ENCODE data around the gene RELN. TPM values are rescaled to one million over a fixed set of nuclear protein-coding genes. Genes with fewer than 3 reads are reported as not detected.

The RELN gene
- total RNA-seq, 1 experiment from 2014 or later: 0.10 TPM

DNA sequence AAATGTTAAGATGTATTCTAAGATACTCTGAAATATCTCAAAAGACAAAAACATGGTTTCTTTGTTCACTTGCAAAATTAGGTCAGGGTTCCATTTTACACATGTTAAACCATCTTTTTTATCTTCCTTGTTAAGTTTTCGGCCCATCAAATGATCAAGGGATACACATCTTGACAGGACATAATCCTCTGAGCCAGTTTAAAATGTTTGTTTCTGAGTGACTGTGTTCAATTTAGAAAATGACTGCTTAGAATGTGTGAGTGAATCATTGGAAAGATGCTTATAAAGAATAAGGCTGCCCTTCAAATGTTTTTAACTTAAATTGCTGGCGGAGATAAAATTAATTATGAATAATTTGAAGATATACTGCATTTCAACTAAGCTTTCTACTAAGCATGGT is 447.5 kb downstream of the RELN start:
- ChIA-PET CTCF (no interaction called here), POLR2A (no interaction called here)
- no peaks in the 10 kb centered on the region for H3K4me1 ChIP-seq (ENCODE audit: control insufficient read depth, insufficient read depth, low read length)
- H3K4me3 ChIP-seq (ENCODE audit: low read depth in 2 of 2, low read length in 2 of 2): no peak overlapping the region
- ATAC-seq (no peak), DNase-seq (ENCODE audit: low read depth, low spot score) (no peak)
- H3K36me3 ChIP-seq (ENCODE audit: control insufficient read depth, insufficient read depth, low read length): no peaks in the 10 kb centered on the region
- BruUV-seq (replicated peaks): no TSS peak
- no peak overlapping the region for H3K27ac ChIP-seq (ENCODE audit: low read length)
- H3K9me3 ChIP-seq (ENCODE audit: control insufficient read depth, insufficient read depth, low read depth, low read length): no peaks in the 10 kb centered on the region
- intact Hi-C loops (cut with micrococcal nuclease; ENCODE audit: unreplicated experiment) (no loop called here), in situ Hi-C loops (cut with HindIII; ENCODE audit: low pct_unique_long_range_greater_than_20kb, low sequenced_read_pairs) (no loop called here)
- H3K27me3 ChIP-seq (ENCODE audit: control insufficient read depth, insufficient read depth, low read length): peaks cover 4% of the 10 kb centered on the region
- no peak for TF ChIP-seq REST (IDR thresholded peaks at IDR 0.05; ENCODE audit: insufficient read depth in 1 of 2, low read depth in 2 of 2, low read length in 1 of 2)
- TF ChIP-seq, protein P1, sequence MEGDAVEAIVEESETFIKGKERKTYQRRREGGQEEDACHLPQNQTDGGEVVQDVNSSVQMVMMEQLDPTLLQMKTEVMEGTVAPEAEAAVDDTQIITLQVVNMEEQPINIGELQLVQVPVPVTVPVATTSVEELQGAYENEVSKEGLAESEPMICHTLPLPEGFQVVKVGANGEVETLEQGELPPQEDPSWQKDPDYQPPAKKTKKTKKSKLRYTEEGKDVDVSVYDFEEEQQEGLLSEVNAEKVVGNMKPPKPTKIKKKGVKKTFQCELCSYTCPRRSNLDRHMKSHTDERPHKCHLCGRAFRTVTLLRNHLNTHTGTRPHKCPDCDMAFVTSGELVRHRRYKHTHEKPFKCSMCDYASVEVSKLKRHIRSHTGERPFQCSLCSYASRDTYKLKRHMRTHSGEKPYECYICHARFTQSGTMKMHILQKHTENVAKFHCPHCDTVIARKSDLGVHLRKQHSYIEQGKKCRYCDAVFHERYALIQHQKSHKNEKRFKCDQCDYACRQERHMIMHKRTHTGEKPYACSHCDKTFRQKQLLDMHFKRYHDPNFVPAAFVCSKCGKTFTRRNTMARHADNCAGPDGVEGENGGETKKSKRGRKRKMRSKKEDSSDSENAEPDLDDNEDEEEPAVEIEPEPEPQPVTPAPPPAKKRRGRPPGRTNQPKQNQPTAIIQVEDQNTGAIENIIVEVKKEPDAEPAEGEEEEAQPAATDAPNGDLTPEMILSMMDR (IDR thresholded peaks at IDR 0.05): no peak
- TF ChIP-seq POLR2AphosphoS5 (IDR thresholded peaks at IDR 0.05; ENCODE audit: low read depth, low read length): no peak
- TF ChIP-seq TCF7L2 (IDR thresholded peaks at IDR 0.05; ENCODE audit: low read depth, low read length): no peak
- no peak for TF ChIP-seq SIN3A (IDR thresholded peaks at IDR 0.05; ENCODE audit: borderline replicate concordance, insufficient read depth, low read depth, low read length)

DNA sequence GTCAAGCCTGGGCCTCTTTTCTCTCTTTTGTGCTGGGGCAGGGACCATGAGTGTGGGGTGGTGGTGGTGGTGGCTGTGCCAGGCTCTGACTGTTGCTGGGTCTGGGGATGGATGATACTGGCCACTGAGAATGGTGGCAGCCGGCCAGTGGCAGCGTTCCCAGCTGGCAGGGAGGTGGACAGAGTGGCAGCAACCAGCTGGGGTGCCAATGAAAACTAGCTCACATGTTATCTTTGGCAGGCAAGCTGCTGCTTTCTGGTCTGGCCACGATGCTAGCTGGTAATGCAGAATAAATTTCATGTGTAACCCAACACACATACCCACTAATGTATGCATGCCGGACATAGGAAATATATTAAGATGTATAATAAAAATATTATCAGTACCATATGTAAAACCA is 448.4 kb downstream of the RELN start:
- in situ Hi-C loops (cut with HindIII; ENCODE audit: low pct_unique_long_range_greater_than_20kb, low sequenced_read_pairs): no loop called here

More for the DNA sequence above, 448.4 kb downstream of the RELN start:
- BruUV-seq (replicated peaks): no TSS peak
- no peak for DNase-seq (ENCODE audit: low read depth, low spot score)
- TF ChIP-seq REST (IDR thresholded peaks at IDR 0.05; ENCODE audit: insufficient read depth in 1 of 2, low read depth in 2 of 2, low read length in 1 of 2): no peak
- TF ChIP-seq SIN3A (IDR thresholded peaks at IDR 0.05; ENCODE audit: borderline replicate concordance, insufficient read depth, low read depth, low read length): no peak
- TF ChIP-seq TCF7L2 (IDR thresholded peaks at IDR 0.05; ENCODE audit: low read depth, low read length): no peak
- TF ChIP-seq, protein P1 (IDR thresholded peaks at IDR 0.05): no peak
- no peak for TF ChIP-seq POLR2AphosphoS5 (IDR thresholded peaks at IDR 0.05; ENCODE audit: low read depth, low read length)
- POLR2A ChIA-PET: no interaction called here
- Histone ChIP-seq H3K27me3 (ENCODE audit: control insufficient read depth, insufficient read depth, low read length) (peaks cover 4% of the 10 kb centered on the region), H3K27ac (ENCODE audit: low read length) (no peak overlapping the region), H3K4me1 (ENCODE audit: control insufficient read depth, insufficient read depth, low read length) (no peaks in the 10 kb centered on the region), H3K36me3 (ENCODE audit: control insufficient read depth, insufficient read depth, low read length) (no peaks in the 10 kb centered on the region), H3K4me3 (ENCODE audit: low read depth in 2 of 2, low read length in 2 of 2) (no peak overlapping the region), H3K9me3 (ENCODE audit: control insufficient read depth, insufficient read depth, low read depth, low read length) (no peaks in the 10 kb centered on the region)
- CTCF ChIA-PET: no interaction called here
- ATAC-seq: no peak
- intact Hi-C loops (cut with micrococcal nuclease; ENCODE audit: unreplicated experiment): no loop called here

All from Panc1 (cell line).